HG03280 (cell line): ENCODE measurements around the gene SLC22A23.

Experiments
- ATAC-seq: cut with Tn5 transposase; IDR thresholded peaks from one replicate; pipeline ENCODE4 v1.9.1; 2021; ENCODE audit warnings: mild to moderate bottlenecking, moderate library complexity; ENCODE audit not compliant: unreplicated experiment

The SLC22A23 gene

DNA sequence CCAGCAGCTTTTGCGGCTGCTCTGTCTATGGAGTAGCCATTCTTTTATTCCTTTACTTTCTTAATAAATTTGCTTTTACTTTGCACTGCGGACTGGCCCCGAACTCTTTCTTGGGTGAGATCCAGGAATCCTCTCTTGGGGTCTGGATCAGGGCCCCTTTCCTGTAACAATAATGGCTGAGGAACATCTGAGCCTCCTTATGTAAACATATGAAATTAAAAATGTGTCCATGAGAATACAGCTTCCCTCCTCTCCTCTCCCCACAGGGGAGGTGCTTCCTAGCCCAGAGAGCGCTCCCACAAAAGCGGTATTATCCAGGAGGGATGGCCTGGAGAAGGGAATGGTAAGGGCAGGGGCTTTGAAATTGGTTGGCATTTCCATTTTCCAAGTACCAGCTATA lies 117.0 kb downstream of the SLC22A23 start:
- no peak for ATAC-seq

DNA sequence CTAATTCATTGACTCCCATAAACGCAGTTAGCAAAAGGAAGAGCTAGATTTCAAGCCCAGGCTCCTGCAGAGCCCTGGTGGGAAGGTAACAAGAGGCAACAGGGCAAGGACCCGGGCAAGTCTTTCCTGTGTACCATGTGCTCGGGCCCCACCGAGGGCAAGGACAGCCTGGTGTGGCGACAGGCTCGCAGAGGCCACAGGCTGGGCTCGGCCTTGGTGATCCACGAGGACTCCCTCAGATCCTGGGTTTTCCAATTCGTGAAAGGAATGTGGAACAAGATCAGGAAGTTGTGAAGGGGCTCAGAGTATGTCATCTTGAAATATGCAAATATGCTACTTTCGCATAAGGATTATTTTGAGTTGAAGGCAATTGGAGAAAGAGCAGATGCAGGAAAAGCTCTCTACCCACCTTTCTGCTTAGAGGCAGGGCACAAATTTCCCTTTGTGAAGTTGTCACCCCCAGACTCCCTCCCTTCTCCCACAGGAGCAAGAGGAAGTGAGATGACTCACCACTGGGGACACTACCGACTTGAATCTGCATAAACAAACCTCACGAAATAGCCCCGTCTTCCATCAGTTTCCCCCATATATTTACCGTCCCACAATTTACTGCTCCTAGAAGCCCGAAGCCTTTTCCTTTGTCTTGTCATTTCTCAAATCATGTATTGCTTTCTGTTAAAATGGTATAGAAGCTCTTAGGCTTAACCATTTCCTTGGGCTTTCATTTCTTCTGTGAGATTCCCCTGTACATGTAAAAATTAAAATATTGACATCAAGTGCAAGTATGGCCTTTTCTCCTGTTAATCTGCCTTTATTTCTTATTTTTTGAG lies 119.1 kb downstream of the SLC22A23 start:
- ATAC-seq, result no peak

DNA sequence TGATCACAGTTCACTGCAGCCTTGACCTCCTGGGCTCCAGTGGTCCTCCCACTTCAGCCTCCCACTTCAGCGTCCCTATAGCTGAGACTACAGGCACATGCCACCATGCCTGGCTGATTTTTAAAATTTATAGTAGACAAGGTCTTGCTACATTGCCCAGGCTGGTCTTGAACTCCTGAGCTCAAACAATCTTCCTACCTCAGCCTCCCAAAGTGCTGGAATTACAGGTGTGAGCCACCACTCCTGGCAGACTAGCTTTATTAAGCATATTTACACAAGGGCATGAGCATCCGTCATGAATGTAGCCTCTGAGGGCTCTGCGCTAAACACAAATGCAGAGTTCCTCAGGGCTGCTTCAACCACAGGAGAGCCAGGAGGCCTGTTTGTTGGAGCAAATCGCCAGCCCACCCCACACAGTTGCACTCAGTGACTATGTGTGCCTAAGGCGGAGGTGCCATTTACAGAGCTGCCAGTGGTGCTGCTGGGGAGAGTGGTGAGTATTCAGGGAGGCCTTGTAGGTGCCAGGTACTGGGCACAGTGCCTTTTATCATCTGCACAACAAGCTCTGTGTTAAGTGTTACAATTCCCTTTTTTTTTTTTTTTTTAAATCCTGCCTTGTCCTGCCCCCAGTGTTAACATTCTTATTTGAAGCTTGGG lies 119.9 kb downstream of the SLC22A23 start:
- ATAC-seq, result no peak

DNA sequence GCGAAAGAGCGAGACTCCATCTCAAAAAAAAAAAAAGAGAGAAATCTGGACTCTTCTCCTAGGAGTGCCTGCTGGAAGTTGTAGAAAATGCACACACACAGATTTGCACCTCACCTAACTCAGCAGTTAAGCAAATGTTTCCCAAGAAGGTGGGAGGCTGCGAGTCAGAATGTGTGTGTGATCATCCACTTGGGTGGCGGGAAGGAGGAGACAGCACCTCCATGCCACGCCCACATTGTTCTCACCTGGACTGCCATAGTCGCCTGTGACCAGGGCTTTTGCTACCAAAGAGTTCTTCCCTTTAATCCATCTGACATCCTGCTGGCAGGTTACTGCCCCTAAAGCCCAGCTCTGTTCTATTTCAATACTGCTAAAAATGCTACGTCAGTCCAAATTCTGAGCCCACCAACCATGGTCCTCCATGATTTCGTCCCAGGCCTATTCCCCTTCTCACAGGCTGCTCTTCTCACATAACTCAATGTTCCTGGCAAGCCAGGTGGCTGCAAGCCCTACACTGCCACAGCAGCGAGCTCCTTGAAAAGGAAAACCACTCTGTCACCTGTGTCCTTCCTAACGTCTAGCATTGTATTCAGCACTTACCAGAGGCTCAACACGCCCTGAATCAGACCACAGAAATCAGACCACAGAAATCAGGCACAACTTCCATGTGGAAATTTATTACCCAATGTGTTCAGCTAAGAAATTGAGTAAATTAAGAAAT lies 120.6 kb downstream of the SLC22A23 start:
- no peak for ATAC-seq

DNA sequence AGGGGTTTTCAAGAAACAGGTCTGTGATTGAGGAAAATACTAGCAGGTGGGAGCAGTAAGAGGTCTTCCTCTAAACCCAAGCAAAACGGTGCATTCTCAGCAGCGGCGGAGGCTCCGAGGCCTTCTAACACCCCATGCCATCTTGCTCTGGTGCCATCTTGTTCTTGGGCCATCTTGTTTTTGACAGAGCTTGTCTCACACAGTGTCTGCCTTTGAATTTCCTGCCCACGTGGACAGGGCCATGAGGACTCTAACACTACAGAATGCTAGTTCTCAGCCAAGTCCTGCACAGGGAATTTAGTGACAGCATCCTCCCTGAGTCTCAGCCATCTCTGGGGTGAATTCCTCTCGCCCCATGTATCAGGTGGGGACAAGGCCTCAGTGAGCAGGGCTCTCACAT lies 121.7 kb downstream of the SLC22A23 start:
- no peak for ATAC-seq

DNA sequence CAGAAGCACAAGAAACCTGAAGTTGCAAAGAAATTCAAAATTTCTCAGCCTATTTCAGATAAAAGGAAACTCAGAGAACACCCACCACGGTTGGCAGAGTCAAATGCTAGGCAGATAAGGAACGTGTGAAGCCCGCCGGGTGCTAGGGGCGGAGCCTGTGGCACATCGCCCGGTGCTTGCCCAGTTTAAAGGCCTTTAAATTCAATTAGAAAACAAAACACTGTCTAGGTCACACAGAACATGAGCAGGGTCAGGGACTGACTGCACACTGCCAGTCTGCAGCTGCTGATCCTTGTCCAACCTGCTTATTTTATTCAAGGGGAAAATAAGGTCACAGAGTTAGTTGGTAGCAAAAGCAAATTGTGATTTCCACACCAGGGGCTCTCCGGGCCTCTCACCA lies 122.3 kb downstream of the SLC22A23 start:
- no peak for ATAC-seq

DNA sequence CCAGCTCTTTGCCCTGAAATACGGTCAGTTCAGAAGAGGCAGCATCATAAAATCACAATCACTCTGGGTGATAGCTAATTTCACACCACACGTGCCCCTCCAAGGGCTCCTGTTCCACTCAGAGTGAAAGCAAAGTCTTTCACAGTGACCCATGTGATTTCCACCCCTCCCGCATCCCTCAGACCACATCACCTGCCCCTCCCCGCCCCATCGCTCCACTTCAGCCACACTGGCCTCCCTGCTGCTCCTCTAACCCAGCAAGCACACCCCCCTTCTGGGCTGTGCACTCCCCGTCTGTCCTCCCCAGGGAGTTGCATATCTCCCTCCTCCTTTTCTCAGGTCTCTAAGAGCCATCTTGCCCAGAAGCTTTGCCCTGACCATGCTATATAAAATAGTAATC lies 123.6 kb downstream of the SLC22A23 start:
- peak; percentile 56 for ATAC-seq

DNA sequence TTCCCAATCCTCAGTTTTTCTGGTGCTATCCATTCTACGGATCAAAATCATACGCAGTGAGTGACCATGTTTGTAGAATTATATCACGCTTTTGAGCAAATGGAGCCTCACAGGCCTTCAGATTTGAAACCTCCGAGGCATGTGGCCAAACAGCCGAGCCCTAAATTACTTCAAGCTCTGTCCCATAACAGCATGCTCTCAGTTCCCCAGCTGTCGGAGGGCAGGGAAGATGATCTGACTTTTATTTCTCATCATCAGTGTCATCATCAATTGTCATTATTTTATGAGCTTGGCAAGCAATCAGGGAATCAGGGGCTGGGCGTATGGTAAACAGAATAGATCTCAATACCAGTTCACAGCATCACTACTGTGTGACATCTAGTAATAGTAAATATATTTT lies 124.9 kb downstream of the SLC22A23 start:
- ATAC-seq, result no peak

DNA sequence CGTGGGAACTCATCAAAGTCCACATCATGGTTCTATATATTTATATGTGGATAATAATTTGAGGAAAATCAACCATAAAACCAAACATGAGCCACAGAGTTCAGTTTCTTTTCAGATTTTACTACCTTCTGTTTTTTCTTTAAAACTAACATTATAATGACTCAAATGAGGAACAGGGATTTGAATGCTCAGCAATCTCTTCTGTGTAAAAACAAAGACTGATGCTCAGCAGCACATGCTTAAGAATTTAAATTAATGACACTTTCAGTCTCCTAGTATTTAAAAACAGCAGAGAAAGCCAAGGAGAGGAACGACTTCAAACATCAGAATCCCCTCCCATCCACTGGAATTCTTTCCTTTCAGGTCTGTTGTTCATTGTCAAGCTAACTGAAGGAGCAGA lies 125.4 kb downstream of the SLC22A23 start:
- no peak for ATAC-seq

DNA sequence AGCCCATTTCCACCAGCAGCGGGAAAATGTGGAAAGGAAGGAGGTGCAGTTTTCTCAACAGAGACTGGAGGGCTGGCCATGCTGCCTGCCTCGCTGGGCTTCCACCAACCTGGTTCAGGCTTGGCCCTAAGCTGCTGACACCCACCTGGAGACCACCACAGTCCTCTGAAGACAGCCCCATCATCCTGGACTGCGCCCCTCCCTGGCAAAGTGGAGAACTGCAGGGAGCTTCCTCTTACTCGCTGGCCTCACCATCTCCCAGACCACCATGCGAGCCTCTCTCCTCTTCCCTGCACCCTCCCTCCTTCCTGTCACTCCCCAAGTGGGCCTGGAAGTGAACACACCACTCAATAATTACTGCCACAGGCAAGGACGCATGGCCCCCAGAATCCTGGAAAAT lies 126.7 kb downstream of the SLC22A23 start:
- ATAC-seq, result no peak

DNA sequence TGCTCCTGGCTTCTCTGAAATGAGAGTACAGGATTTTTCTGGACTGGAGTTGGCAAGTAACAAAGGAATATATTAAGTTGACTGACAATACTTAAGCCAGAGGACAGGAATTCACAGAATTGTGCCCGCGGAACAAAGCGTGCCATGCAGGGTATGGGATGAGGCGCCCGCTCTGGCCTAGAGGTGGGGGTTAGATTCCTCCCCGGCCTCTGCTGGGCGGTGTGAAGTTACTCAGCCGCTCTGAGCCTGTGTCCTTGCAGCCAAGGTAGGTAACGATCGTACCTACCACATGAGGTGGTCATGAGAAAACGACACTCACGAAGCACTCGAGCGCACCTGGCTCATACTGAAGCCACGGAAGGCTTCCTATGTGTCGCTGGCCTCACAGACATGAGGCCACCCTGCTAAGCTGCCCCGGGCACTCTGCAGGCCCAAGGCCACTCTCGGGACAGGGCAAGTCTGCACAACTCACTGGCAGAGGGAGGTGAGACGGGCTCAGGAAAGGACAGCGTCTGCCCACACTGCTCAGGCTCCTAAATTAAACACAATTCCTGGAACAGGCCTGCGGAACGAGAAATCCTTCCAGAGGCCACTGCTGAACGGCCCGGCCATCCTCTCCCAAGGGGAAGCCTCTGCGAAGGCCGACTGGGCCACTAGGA lies 127.3 kb downstream of the SLC22A23 start:
- no peak for ATAC-seq

DNA sequence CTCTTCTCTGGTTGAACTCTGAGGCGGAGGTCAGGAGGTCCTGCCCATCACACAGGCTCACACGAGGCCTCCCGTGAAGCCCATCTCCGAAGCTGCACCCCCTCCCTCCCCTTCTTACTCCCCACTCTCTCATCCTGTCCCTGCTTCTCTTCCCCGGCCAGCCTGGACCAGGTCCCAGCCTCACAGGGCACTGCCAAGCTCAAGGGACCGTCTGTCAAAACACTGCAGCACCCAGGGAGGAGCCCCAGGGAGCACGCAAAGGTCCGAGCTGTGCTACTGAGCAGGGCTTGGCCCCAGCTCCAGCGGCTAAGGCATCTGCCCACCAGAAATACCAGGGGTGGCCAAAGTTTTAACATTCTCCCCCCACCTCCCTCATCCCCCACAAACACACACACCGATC lies 128.1 kb downstream of the SLC22A23 start:
- no peak for ATAC-seq

DNA sequence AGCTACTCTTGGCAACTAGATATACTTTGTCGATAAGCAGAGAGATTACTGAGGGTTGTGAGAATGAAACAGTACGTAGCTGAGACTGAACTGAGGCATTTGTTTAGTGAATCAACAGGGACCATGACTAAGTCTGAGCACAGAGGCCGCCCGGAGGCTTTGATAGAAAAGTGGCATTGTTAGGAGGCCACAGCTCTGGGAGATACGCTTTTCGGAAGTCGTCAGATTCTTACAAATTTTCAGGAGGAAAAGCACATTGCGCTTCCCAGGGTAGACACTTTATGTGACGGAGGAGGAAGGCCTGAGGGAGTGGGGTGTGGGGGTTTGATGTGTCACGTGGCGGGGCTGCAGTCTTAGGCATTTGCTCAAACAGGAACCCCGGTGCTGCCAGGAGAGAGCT lies 128.7 kb downstream of the SLC22A23 start:
- ATAC-seq, result no peak

DNA sequence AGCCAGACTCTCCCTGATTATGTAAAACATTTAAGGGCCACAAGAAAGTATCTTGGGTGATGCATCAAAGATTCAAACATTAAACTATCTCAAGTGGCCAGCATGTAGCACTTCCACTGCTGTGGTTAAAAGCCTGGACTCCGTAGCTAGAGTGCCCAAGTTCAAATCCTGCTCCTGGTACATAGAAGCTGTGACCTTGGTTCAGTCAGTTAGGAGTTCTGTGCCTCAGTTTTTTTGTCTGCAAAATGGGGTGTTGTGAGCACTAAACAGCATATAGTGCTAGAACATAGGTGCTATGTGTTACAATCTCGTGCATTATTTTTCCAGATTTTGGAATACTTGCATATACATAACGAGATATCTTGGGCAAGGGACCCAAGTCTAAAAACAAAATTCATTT lies 129.4 kb downstream of the SLC22A23 start:
- no peak for ATAC-seq

DNA sequence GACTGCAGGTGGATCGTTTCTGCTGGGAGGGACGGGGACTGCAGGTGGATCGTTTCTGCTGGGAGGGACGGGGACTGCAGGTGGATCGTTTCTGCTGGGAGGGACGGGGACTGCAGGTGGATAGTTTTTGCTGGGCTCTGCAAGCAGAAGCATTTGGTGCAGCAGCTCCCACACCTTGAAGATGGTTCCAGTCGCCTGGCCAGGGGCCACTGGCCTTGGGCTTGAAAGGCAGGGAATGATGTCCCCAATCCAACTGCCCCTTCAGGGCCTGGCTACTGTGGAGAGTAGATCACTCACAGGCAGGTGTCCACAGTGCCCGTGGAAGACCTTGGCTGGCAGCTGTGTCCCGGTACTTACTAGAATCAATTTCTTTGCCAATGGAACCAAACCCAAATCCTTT lies 129.9 kb downstream of the SLC22A23 start:
- ATAC-seq, result no peak

DNA sequence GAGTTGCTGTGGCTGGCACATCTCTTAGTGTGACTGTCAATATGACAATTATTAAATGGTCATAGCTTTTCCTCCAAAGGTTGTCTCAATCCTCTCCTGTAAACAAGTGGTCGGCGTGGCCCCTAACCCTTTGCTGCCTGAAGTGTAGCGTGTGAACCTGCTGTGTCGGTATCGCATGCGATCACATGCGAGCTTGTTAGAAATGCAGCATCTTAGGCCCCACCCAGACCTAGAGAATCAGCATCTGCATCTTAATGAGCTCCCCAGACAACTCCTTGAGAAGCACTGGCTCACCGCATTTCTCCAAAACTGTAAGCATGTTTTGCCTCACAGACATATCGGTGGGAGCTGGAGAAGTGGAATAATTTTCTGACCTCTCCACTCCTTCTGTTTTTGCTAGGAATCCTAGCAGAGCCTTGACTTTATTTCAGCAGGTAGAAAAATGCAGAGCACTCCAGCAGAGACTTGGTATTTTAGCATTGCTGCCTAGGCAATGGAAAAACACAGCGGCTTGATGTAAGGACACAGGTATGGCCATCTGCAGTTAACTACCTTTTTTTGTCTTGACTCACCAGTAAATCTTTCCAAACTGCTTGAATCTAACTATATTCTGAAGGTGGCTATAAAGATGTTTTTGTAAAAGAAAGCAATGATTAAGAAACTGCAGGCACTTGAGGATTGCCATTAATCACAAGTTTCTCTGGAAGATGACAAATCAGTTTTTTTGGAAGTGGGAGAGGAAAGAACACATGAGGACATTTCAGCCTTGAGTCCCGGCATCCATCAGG lies 130.5 kb downstream of the SLC22A23 start:
- ATAC-seq, result no peak

DNA sequence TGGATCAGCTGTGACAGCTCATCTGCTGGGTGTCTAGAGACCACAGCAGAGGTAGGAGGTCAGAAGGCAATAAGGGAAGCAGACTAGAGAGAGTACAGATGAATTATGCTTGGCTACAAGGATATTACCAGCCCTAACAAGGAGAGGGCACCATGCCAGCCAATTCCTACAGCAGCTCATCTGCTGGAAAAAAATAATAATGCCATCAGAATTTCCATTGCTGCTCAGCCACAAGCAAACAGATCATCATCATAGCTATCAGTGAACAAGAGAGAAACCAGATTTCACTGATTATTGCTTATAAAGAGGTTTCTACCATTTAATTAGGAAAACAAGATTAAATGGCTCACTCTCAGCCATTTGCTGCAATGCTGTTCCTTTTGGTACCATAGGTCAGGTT lies 131.6 kb downstream of the SLC22A23 start:
- ATAC-seq, result no peak

DNA sequence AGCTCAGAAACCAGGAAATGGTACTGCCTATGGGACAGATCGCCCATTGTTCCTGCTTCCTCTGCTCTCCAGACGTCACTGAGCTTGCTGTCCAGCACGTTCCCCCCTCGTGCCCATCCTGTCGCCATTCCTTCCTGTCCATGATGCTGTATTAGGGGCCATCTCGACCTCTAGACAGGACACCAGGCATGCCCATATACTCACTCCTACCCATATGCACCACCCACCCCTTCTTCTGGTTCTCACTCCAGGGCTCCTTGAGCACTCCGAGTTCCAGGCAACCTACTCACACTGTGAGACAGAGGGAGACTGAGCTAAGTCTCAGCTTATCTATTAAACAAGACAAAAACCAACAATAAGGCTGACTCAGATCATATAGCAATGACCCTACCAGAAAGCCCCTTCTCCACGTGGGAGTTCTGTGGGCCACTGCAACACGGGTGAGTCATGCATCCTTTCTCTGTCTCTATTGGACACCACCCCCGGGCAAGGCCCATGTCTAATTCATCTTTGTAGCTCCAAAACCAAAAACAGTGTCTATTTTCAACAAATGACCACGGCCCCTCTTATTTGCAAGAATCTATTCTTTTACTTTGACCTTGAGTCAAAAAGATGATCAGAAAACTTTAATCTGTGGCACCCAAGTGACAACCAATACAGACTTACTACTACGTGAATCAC lies 132.4 kb downstream of the SLC22A23 start:
- peak; percentile 63 for ATAC-seq

DNA sequence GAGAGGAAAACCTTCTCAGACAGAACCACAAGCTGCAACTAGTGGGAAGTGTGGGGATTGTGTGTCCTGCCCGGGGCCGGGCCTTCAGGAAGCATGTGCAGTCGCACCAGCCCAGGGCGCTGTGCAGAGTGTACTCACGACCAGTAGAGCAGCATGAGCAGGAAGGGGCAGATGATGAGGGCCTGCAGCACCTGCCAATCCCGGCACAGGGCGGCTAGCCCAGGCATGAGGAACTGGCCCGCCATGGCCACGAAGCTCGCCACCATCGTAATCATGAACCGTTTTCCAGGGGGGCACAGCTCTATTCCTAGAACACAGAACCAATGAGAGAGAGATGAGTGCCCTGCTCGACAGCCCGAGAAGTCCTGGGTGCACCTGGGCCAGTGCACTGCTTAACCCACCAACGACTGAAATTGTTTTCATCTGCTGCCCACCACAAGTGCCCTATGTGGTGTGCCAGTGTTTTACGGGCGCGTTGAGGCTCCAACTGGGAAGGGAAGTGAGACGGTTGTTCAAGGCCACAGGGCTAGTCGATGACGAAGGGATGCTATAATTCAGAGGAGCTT lies 133.1 kb downstream of the SLC22A23 start:
- ATAC-seq, result no peak

DNA sequence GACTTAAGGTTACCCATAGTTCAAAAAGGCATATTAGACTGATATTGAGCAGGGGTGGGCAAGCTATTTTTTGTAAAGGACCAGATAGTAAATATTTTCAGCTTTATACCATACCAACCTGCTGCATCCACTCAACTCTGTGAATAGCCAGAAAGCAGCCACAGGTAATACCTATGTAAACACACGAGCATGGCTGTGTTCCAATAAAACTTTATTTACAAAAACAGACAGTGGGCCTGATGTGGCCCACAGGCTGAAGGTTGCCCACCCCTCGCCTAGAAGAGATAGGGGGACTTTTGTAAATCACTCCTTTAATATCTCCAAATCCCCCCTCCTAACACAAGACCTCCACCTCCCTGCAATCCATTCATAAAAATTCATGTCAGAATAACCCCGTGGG lies 133.7 kb downstream of the SLC22A23 start:
- ATAC-seq, result no peak
